Activated CD4-positive, alpha-beta memory T cell treated with anti-CD3 and anti-CD28 coated beads for 36 hours (primary cell): ENCODE data around the gene SYK. TPM values are rescaled to one million over a fixed set of nuclear protein-coding genes. Genes with fewer than 3 reads are reported as not detected.
"Not testable (repeated sequence)": the region's sequence is repeated elsewhere in the genome, so short reads cannot be mapped to it uniquely, and the experiment has no call there.

Experiments
- CTCF ChIA-PET: fragments of 350-600 bp; sonication (Branson Sonifier 250); formaldehyde crosslinking; loops from one replicate; lab custom pipeline; 2021; ENCODE audit warnings: antibody characterized with exemption, inconsistent platforms; lab: Charles Lee
- POLR2A ChIA-PET: fragments of 350-600 bp; sonication (Branson Sonifier 250); formaldehyde crosslinking; loops from one replicate; lab custom pipeline; 2021; ENCODE audit warnings: antibody characterized with exemption; lab: Charles Lee
- DNase-seq: peaks from one replicate; pipeline ENCODE4 v3.0.0-alpha.2; 2020
- H3K27ac Mint-ChIP-seq: one replicate; pipeline ENCODE4 v1.8.0; 2021; ENCODE audit warnings: mixed read lengths
- H3K27me3 Mint-ChIP-seq: one replicate; pipeline ENCODE4 v1.8.0; 2021; ENCODE audit warnings: mixed read lengths
- H3K36me3 Mint-ChIP-seq: one replicate; pipeline ENCODE4 v1.8.0; 2021; ENCODE audit warnings: mixed read lengths
- H3K4me1 Mint-ChIP-seq: one replicate; pipeline ENCODE4 v1.8.0; 2021; ENCODE audit warnings: low read depth, mixed read lengths
- H3K4me3 Mint-ChIP-seq: one replicate; pipeline ENCODE4 v1.8.0; 2021; ENCODE audit warnings: mild to moderate bottlenecking, mixed read lengths
- H3K9me3 Mint-ChIP-seq: one replicate; pipeline ENCODE4 v1.8.0; 2021; ENCODE audit warnings: mixed read lengths
- intact Hi-C: fragments of 100-400 bp; cut with micrococcal nuclease; formaldehyde crosslinking; loops from one replicate; pipeline ENCODE4 v1.15.1; 2023
- total RNA-seq, 2 experiments: library from RNA; stranded (reverse); gene quantifications; one replicate each; pipeline ENCODE4 v1.2.3, GENCODE V29; 2021

Gene SYK
- total RNA-seq, 2 experiments from 2014 or later: not detected

DNA sequence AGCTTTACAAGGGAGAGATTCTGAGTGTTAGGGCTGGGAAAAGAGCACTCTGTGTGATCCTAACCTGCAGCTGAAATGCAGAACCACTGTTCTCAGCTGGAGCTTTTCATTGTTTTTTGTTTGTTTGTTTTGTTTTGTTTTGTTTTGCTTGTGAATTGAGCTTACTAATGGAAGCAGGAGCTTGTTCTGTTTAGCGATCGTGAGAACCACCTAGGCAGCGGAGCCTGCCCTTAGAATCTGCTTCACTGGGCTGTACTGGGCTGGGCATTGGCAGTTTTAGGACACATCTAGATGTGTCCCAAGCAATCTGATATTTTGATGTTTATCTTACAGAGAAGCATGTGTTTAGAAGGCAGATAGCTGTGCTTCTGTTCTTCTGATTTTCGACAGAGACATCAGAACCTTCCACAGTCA lies 14.3 kb downstream of the SYK start:
- no peak overlapping the region for H3K4me3 Mint-ChIP-seq
- peaks cover 10% of the 10 kb centered on the region for H3K4me1 Mint-ChIP-seq
- ChIA-PET POLR2A (no interaction called here), CTCF (interaction anchor here (1.1 kb wide), 1 partner anchor 75 kb away, joined by 3 read pairs; no protein-coding TSS in a partner anchor)
- intact Hi-C loops: no loop called here
- no peaks in the 10 kb centered on the region for H3K9me3 Mint-ChIP-seq
- H3K27ac Mint-ChIP-seq: no peak overlapping the region
- H3K36me3 Mint-ChIP-seq: no peaks in the 10 kb centered on the region
- H3K27me3 Mint-ChIP-seq: no peaks in the 10 kb centered on the region
- DNase-seq: no peak

DNA sequence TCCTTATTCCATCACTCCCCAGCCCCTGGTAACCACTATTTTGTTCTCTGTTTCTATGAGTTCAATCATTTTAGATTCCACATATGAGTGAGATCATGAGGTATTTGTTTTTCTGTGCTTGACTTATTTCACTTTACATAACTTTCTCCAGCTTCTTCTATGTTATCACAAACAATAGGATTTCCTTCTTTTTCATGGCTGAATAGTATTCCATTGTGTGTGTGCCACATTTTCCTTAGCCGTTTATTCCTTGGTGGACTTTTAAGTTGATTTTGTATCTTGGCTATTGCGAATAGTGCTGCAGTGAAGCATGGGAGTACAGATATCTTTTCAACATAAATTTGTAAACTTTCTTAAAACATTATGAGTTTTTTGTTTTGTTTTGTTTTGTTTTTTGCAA lies 15.1 kb downstream of the SYK start:
- Mint-ChIP-seq H3K4me3 (no peak overlapping the region), H3K27me3 (peaks cover 4% of the 10 kb centered on the region), H3K27ac (no peak overlapping the region), H3K9me3 (no peaks in the 10 kb centered on the region), H3K36me3 (no peaks in the 10 kb centered on the region), H3K4me1 (peaks cover 10% of the 10 kb centered on the region)
- ChIA-PET CTCF (interaction anchor here (1.1 kb wide), 1 partner anchor 74 kb away, joined by 3 read pairs; no protein-coding TSS in a partner anchor), POLR2A (no interaction called here)
- intact Hi-C loops: no loop called here
- no peak for DNase-seq

DNA sequence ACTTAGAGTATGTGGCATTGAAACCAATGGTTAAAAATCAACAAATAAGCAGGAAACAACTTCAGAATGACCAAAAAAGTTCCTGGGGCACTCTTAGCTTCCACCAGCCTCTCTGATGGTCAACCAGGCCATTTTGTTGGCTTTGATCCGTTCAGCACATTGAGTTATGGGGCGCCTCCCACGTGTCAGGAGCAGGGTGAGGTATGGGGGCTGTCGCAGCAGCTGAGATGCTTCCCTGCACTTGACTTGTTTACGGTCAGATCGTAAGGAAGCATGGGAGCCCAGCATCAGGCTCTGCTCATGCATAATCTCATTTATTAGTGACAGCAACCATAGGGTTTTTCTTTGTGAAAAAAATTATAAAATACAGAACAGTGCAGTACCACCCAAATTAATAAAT lies 16.7 kb downstream of the SYK start:
- Mint-ChIP-seq H3K27me3 (peaks cover 9% of the 10 kb centered on the region), H3K9me3 (no peaks in the 10 kb centered on the region), H3K4me3 (no peak overlapping the region), H3K4me1 (peaks cover 10% of the 10 kb centered on the region), H3K36me3 (no peaks in the 10 kb centered on the region), H3K27ac (no peak overlapping the region)
- POLR2A ChIA-PET: no interaction called here
- intact Hi-C loops: no loop called here
- CTCF ChIA-PET: no interaction called here
- no peak for DNase-seq

DNA sequence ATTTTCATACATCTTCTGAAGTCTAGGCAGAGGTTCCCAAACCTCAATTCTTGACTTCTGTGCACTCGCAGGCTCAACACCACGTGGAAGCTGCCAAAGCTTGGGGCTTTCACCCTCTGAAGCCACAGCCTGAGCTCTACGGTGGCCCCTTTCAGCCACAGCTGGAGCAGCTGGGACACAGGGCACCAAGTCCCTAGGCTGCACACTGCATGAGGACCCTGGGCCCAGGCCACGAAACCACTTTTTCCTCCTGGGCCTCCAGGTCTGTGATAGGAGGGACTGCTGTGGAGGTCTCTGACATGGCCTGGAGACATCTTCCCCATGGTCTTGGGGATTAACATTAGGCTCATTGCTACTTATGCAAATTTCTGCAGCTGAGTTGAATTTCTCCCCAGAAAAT lies 18.8 kb downstream of the SYK start:
- H3K4me3 Mint-ChIP-seq, H3K36me3 Mint-ChIP-seq: not testable (repeated sequence)

DNA sequence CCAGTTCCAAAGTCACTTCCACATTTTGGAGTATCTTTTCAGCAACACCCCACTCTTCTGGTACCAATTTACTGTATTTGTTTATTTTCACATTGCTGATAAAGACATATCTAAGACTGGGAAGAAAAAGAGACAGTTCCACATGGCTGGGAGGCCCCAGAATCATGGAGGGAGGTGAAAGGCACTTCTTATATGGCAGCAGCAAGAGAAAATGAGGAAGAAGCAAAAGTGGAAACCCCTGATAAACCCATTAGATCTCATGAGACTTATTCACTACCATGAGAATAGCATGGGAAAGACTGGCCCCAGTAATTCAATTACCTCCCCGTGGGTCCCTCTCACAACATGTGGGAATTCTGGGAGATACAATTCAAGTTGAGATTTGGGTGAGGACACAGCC lies 19.6 kb downstream of the SYK start:
- H3K4me1 Mint-ChIP-seq, intact Hi-C loops, H3K4me3 Mint-ChIP-seq, POLR2A ChIA-PET, H3K9me3 Mint-ChIP-seq, CTCF ChIA-PET, H3K27ac Mint-ChIP-seq, H3K36me3 Mint-ChIP-seq, DNase-seq: not testable (repeated sequence)
- H3K27me3 Mint-ChIP-seq: peaks cover 13% of the 10 kb centered on the region

More for the DNA sequence above, 18.8 kb downstream of the SYK start:
- CTCF ChIA-PET, H3K9me3 Mint-ChIP-seq, POLR2A ChIA-PET, H3K4me1 Mint-ChIP-seq, H3K27me3 Mint-ChIP-seq, H3K27ac Mint-ChIP-seq, intact Hi-C loops, DNase-seq: not testable (repeated sequence)

DNA sequence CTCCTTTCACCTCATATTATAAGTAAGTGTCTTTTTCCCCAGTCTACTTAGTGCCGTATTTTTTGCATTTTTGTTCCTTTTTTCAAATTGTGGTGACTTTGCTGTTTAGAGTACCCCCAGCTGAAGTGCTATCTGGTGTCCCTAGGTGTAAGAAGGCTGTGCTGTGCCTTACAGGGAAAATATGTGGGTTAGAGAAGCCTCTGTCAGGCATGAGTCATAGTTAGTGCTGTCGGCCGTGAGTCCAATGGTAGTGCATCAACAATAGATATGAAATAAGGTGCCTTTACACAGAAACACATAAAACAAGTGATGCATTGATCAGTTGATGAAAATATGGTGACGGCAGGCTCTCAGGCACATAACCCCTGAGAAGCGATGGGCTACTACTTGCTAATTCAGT lies 20.1 kb downstream of the SYK start:
- ChIA-PET POLR2A (interaction anchor here (1.2 kb wide), 1 partner anchor 37 kb away, joined by 3 read pairs; no protein-coding TSS in a partner anchor), CTCF (no interaction called here)
- DNase-seq: no peak
- Mint-ChIP-seq H3K4me1 (no peaks in the 10 kb centered on the region), H3K36me3 (no peaks in the 10 kb centered on the region), H3K27ac (no peak overlapping the region), H3K27me3 (peaks cover 13% of the 10 kb centered on the region), H3K9me3 (no peaks in the 10 kb centered on the region), H3K4me3 (no peak overlapping the region)
- intact Hi-C loops: no loop called here

DNA sequence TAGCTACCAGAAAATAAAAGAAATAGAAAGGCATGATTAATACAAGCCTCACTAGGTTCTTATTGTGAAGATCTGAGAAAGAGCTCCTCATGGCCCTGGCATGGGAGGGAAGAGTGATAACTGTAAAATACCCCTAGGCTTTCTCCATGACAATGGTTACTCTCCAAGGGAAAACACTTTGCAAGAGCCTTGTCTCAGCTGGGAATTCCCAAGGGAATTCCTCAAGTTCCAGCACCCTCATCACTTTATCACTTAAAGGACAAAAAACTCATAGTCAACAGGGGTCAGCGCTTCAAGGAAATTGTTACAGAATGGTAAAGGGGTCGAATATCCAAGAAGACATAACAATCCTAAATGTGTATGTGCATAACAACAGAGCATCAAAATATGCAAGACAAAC lies 21.2 kb downstream of the SYK start:
- ChIA-PET POLR2A (interaction anchor here (1.2 kb wide), 1 partner anchor 38 kb away, joined by 3 read pairs; no protein-coding TSS in a partner anchor), CTCF (interaction anchor here (0.6 kb wide), 1 partner anchor 209 kb away, joined by 3 read pairs; no protein-coding TSS in a partner anchor)
- Mint-ChIP-seq H3K4me3 (no peak overlapping the region), H3K9me3 (no peaks in the 10 kb centered on the region), H3K27me3 (peaks cover 13% of the 10 kb centered on the region), H3K27ac (no peak overlapping the region), H3K36me3 (no peaks in the 10 kb centered on the region), H3K4me1 (no peaks in the 10 kb centered on the region)
- intact Hi-C loops: no loop called here
- DNase-seq: no peak

DNA sequence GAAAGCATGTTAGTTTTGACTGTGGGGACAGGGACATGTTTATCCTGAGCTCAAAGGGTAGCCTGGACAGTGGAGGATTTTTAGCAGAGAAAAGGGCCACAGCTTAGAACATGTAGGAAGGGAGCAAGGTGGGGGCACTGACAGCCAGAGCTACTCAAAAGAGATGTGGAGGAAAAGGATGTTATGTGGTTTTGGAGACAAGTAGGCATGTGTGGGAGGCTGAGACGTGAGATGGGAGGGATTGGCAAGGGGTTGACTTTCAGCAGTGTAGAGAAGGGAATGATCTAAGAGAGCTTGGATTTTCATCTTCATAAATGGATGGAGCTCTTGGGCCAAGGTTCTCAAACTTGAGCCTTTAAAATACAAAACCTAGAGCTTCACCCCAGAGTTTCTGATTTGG lies 24.0 kb downstream of the SYK start:
- POLR2A ChIA-PET: no interaction called here
- H3K27ac Mint-ChIP-seq: no peak overlapping the region
- H3K27me3 Mint-ChIP-seq: peaks cover 22% of the 10 kb centered on the region
- H3K36me3 Mint-ChIP-seq: no peaks in the 10 kb centered on the region
- CTCF ChIA-PET: no interaction called here
- no peaks in the 10 kb centered on the region for H3K4me1 Mint-ChIP-seq
- intact Hi-C loops: no loop called here
- no peaks in the 10 kb centered on the region for H3K9me3 Mint-ChIP-seq
- DNase-seq: no peak
- H3K4me3 Mint-ChIP-seq: no peak overlapping the region

DNA sequence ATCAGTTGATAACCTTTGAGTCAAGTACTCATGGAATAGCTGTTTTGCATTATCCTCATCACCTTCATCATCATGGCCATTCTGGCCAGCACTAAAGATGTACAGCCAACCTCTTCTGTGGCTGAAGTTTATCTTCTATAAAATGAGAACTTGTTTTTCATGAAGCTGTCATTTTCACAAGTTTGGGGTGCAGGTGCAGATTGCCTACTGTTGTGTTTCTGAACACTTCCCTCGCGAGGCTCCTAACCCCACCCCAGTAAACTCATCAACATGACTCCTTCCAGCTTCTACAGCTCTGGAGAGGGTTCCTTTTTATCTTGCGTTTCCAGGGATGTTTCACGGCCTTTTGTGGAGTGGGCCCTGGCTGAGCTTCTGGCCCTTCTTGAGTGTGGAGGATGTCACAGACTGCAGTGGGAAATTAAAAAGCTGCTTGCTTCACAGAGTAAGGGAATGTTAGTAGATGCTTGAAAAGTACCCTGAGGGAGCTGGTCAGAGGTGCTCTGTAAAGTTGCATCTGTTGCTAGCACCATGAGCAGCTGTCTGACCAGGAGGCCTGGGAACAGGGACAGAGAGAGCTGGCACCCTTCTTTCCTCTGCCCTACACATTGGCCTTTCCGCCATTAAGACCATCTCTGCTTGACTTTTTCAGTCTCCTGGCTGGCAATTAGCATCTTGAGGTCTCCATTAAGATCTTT lies 24.9 kb downstream of the SYK start:
- no peaks in the 10 kb centered on the region for H3K4me1 Mint-ChIP-seq
- H3K36me3 Mint-ChIP-seq: no peaks in the 10 kb centered on the region
- POLR2A ChIA-PET: no interaction called here
- H3K27ac Mint-ChIP-seq: no peak overlapping the region
- H3K9me3 Mint-ChIP-seq: no peaks in the 10 kb centered on the region
- peaks cover 21% of the 10 kb centered on the region for H3K27me3 Mint-ChIP-seq
- H3K4me3 Mint-ChIP-seq: no peak overlapping the region
- intact Hi-C loops: no loop called here
- DNase-seq: no peak
- CTCF ChIA-PET: no interaction called here

DNA sequence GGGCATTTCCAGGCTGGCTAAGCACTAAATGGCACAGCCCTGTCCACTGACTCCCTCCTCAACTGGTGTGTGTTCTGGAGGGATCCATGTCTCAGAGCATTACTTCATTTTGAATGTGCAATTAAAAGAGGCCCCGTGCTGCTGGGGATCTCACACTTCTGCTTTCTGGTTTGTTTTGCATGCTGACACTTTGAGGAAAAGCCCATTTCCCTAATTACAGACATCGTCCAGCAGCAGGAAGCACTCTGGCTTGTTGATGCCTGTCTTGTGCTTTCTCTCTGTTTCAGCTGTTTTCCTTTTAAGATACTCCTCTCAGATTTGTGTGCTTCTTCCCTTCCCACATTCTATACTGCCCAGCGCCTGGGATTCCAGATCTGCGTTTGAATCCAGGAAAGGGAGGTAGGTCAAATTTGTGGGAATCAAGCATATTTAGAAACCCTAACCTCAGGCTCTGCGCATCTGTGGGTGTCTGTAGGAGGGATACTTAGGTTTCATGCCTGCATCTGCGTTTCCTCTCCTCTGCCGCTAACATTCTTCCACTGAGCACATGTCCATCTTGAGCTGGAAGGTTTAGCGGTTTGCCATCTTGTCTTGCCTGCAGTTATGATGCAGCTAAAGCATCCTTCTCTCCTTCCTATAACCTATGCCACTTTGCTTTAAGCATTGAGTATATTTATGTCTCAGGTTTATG lies 25.7 kb downstream of the SYK start:
- no peaks in the 10 kb centered on the region for H3K9me3 Mint-ChIP-seq
- POLR2A ChIA-PET: no interaction called here
- H3K4me3 Mint-ChIP-seq: no peak overlapping the region
- CTCF ChIA-PET: no interaction called here
- no peak overlapping the region for H3K27ac Mint-ChIP-seq
- intact Hi-C loops: no loop called here
- peaks cover 19% of the 10 kb centered on the region for H3K27me3 Mint-ChIP-seq
- DNase-seq: no peak
- H3K4me1 Mint-ChIP-seq: no peaks in the 10 kb centered on the region
- no peaks in the 10 kb centered on the region for H3K36me3 Mint-ChIP-seq

DNA sequence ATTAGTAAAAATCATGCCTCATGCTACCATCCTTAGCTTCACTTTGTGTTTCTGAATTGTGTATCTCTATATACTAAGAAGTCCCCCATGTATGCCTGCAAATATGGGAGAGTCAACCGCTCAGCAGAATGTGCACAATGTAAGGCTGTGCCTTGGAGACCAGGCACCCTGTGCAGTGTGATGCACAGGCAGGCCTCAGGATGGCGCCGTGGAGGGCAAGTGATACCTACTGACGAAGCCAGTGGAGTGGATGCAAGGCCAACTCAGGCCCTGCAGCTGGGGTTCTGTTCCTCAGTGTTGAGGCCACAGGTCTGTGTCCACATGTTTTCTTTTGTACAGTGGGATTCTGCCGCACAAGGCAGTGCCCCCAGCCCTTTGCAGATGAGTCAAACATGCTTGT lies 28.4 kb downstream of the SYK start:
- POLR2A ChIA-PET: no interaction called here
- H3K9me3 Mint-ChIP-seq: no peaks in the 10 kb centered on the region
- H3K4me1 Mint-ChIP-seq: no peaks in the 10 kb centered on the region
- no peaks in the 10 kb centered on the region for H3K36me3 Mint-ChIP-seq
- H3K27me3 Mint-ChIP-seq: peaks cover 16% of the 10 kb centered on the region
- intact Hi-C loops: no loop called here
- DNase-seq: no peak
- no peak overlapping the region for H3K27ac Mint-ChIP-seq
- no peak overlapping the region for H3K4me3 Mint-ChIP-seq
- CTCF ChIA-PET: no interaction called here

DNA sequence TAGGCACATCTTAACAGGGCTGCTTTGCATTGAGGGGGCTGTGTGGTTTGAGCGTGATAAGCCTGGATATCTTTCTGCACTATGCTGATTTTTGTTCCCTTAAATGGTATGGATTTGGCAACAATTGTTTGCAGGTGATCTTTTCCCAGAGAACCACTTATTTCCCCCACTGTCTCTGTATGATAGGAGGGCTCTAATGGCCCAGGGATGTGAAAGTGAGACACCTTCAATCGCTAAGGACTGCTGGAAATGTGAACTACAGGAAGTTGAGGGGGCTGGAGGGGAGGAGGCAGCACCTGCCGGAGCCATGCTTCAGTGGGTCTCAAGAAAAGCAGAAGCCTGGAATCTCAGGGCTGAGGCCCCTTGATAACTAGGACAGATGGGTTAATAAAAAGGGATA lies 29.4 kb downstream of the SYK start:
- Mint-ChIP-seq H3K27me3 (peaks cover 12% of the 10 kb centered on the region), H3K4me3 (no peak overlapping the region), H3K27ac (no peak overlapping the region), H3K9me3 (no peaks in the 10 kb centered on the region), H3K36me3 (no peaks in the 10 kb centered on the region), H3K4me1 (no peaks in the 10 kb centered on the region)
- no peak for DNase-seq
- POLR2A ChIA-PET: no interaction called here
- intact Hi-C loops: no loop called here
- CTCF ChIA-PET: no interaction called here

DNA sequence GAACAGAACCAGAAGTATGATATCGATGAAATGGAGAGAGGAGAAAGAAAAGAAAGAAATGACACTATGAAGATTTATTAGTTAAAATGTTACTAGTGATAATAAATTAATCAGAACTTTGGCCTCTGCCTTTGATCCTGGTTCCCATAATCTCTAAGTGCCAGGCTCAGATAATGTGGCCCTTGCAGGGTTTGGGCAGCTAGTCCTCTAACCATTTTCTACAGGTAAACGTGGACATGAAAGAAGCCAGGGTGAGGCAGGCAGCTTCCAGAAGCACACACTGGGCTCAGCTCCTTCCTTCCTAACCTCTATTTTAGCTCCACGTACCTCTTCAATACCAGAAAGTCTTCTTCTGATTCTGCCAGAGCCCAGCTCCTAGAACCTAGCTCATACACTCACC lies 30.6 kb downstream of the SYK start:
- no peak for DNase-seq
- CTCF ChIA-PET: no interaction called here
- Mint-ChIP-seq H3K27me3 (peaks cover 12% of the 10 kb centered on the region), H3K4me3 (no peak overlapping the region), H3K9me3 (no peaks in the 10 kb centered on the region), H3K4me1 (no peaks in the 10 kb centered on the region), H3K27ac (no peak overlapping the region), H3K36me3 (no peaks in the 10 kb centered on the region)
- intact Hi-C loops: no loop called here
- POLR2A ChIA-PET: no interaction called here
